Measurements from ENCODE around the gene PDLIM3.

DNA sequence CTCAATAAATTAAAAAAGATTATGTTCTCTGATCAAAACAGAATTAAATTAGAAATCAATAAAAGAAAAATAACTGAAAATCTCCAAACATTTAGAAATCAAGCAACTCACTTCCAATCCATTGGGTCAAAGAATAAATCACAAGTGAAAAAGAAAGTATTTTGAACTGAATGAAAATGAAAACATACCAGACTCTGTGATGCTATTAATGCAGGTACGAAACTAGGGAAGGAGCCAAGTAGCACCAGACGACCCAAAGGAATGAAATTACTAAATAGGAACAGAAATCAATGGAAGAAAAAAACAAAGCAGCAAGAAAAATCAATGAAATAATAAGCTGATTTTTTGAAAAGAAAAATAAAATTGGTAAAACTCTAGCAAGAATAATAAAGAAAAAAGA is 79.2 kb downstream of the PDLIM3 start:
- TF ChIP-seq, protein P1, sequence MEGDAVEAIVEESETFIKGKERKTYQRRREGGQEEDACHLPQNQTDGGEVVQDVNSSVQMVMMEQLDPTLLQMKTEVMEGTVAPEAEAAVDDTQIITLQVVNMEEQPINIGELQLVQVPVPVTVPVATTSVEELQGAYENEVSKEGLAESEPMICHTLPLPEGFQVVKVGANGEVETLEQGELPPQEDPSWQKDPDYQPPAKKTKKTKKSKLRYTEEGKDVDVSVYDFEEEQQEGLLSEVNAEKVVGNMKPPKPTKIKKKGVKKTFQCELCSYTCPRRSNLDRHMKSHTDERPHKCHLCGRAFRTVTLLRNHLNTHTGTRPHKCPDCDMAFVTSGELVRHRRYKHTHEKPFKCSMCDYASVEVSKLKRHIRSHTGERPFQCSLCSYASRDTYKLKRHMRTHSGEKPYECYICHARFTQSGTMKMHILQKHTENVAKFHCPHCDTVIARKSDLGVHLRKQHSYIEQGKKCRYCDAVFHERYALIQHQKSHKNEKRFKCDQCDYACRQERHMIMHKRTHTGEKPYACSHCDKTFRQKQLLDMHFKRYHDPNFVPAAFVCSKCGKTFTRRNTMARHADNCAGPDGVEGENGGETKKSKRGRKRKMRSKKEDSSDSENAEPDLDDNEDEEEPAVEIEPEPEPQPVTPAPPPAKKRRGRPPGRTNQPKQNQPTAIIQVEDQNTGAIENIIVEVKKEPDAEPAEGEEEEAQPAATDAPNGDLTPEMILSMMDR (IDR thresholded peaks at IDR 0.05; ENCODE audit: poor library complexity): no peak
- TF ChIP-seq EZH2 (IDR thresholded peaks at IDR 0.05; ENCODE audit: borderline replicate concordance): no peak

All from hepatocyte (in vitro differentiated cells).